Stimulated activated CD4-positive, alpha-beta T cell treated with anti-CD3 and anti-CD28 coated beads, Interleukin-15, amount 100 ng/mL, for 1 hour (primary cell): Measurements from ENCODE around the gene SRP72.
"Not testable (repeated sequence)": the region's sequence is repeated elsewhere in the genome, so short reads cannot be mapped to it uniquely, and the experiment has no call there.

ENCODE experiments used
- DNase-seq, 2 donors: peaks; one replicate each; pipeline ENCODE4 v3.0.0-alpha.2; 2020; ENCODE audit warnings: low read depth in 1 of 2, low spot score in 1 of 2

Gene SRP72

DNA sequence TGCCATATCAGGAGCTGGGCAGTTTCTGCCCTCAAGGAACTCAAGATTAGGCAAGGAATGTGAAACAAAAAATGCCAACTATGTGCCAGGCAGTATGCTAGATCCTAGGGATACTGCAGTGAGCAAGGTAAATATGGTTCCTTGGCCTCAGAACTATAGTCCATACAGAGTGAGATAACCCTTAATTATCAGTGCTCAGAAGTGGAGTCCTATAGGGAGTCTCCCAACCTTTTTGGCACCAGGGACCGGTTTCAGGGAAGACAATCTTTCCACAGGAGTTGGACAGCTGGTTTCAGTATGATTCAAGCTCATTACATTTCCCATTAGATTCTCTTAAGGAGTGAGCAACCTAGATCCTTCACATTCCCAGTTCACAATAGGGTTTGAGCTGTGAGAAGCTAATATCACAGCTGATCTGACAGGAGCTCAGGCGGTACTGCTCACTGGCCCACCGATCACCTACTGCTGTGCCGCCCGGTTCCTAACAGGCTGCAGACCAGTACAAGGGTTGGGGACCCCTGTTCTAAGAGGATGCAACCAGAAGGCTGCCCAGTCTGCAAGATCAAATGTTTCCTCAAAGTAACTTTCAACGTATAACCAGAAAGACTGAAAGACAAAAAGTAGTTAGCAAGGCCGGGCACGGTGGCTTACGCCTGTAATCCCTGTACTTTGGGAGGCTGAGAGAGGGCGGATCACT lies 1.7 kb upstream of the SRP72 start:
- no peak for DNase-seq

DNA sequence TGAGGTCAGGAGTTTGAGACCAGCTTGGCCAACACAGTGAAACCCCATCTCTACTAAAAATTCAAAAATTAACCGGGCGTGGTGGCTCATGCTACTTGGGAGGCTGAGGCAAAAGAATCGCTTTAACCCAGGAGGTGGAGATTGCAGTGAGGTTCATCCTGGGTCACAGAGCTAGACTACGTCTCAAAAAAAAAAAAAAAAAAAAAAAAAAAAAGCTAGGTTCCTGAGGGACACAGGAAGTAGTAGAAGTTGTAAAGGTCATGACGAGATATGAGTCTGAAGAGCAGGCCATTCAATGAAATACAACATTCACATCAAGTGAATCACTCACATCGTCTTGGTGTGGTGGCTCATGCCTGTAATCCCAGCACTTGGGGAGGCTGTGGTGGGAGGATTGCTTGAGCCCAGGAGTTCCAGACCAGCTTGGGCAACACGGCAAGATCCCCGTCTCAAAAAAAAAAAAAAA lies 1.1 kb upstream of the SRP72 start:
- DNase-seq: not testable (repeated sequence)

- DNase-seq: no peak
Measured at GRCh38 chr4:56466910-56467283, 520 bp upstream of the SRP72 start.

- DNase-seq: peak in 1 of 2 donors; percentile 9
Measured at GRCh38 chr4:56468097-56468422, 643 bp downstream of the SRP72 start.

DNA sequence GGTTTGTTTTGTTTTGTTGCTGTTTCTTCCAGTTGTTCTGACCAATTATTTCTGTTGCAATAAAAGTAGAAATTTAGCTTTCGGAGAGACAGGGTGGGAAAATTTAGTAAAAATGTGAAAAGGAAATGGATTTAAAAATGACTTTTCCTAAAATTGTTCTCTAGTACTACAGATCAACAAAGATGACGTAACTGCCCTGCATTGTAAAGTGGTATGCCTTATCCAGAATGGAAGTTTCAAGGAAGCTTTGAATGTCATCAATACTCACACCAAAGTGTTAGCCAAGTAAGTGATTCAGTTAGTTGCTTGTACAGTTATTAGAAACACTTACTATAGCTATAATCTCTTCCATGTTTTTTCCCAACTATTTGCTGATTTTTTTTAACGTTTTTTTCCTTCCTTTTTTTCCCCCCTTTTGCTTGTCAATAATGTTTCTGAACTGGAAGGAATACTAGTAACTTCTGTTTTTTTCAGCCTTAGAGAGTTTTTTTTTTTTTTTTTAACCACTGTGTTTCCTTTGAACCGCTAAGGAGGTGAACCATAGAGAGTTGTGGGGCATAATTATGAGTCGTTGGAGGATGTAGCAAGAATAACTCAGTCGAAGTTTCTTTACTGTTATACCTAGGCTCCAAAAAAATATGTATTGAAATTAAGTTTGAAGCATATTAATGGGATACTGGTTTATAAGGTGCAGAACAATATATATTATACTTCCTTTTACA lies 2.2 kb downstream of the SRP72 start:
- no peak for DNase-seq

DNA sequence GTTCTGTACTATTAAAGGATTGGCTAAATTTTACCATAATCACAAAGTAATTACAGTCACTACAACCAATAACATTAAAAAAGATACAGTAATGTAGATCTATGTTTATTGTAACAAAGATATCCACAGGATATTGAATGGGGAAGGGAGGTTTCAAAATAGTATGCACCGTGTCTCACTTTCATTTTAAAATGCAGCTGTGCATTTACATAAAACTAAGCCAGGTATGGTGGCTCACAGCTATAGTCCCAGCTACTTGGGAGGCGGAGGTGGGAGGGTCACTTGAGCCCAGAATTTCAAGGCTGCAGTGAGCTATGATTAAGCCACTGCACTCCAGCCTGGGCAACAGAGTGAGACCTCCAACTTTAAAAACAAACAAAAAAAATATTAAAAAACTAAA lies 8.5 kb downstream of the SRP72 start:
- no peak for DNase-seq

DNA sequence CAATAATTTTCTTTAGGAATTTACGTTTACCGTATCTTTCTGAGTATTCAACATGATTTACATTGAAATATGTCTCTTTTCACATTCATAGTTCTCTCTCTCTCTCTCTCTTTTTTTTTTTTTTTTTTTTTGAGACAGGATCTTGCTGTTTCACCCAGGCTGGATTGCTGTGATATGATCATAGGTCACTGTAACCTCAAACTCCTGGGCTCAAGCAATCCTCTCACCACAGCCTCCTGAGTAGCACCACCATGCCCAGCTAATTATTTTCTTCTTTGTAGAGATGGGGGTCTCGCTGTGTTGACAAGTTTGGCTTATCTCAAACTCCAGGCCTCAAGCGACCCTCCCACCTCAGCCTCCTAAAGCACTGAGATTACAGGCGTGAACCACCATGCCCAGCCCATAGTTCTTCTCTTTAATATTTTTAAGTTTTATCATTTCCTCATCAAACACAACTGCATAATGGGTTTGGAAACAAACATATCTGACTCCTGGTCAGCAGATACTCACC lies 9.8 kb downstream of the SRP72 start:
- no peak for DNase-seq

GRCh38 chr4:56480691-56481090 lies 13.3 kb downstream of the SRP72 start:
- DNase-seq: no peak

GRCh38 chr4:56496241-56496640 lies 28.8 kb downstream of the SRP72 start:
- DNase-seq: no peak

DNA sequence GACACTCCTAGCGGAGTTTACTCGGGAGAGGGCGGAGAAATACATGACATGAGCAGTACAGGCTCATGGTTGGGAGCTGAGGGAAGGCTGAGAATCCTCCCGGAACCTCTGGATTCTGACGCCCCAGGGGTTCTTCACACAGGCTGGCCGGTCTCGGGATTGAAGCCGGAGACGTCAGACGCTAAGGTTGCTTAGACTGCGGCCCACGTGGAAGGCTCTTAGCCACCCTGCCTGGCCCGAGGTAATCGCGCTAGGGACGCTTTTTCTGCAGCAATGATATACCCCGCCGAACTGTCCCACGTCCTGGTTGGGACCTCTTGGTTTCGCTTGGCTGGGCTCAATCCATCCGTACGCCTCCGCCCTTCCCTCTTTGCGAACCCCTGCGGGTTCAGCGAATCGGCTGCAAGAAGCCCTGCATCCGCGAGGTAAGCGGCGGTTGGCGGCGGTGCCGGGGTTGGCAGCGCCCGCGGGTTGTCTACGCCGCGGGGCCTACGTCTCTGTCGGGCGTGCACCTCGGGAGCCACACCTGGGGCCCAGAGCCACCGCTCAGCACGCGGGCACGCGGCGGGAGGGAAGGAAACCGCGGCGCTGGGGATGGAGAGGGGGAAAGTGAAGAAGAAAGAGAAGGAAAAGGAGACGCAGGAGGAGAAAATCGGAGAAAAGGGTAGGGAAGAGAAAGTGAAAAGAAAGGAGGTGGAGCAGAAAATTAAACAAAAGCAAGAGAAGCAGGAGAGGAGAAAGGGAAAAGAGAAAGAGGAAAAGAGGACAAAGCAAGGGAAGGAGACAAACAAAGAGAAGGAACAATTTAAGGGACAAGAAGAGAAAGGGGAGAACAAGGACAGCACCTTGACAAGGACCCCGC lies 38.1 kb downstream of the SRP72 start, which contains the start of gene ARL9:
ARL9 (plus strand) TSS at position 523 of the 862 bp plus-strand sequence; CDS start at position 595, 72 bp downstream.
- DNase-seq: peak; percentile 36 to 40

- DNase-seq: no peak
Measured at GRCh38 chr4:56511098-56511497, 43.7 kb downstream of the SRP72 start.

- DNase-seq: no peak
Measured at GRCh38 chr4:56512166-56512565, 44.7 kb downstream of the SRP72 start.

GRCh38 chr4:56513517-56513916 lies 46.1 kb downstream of the SRP72 start:
- no peak for DNase-seq

DNA sequence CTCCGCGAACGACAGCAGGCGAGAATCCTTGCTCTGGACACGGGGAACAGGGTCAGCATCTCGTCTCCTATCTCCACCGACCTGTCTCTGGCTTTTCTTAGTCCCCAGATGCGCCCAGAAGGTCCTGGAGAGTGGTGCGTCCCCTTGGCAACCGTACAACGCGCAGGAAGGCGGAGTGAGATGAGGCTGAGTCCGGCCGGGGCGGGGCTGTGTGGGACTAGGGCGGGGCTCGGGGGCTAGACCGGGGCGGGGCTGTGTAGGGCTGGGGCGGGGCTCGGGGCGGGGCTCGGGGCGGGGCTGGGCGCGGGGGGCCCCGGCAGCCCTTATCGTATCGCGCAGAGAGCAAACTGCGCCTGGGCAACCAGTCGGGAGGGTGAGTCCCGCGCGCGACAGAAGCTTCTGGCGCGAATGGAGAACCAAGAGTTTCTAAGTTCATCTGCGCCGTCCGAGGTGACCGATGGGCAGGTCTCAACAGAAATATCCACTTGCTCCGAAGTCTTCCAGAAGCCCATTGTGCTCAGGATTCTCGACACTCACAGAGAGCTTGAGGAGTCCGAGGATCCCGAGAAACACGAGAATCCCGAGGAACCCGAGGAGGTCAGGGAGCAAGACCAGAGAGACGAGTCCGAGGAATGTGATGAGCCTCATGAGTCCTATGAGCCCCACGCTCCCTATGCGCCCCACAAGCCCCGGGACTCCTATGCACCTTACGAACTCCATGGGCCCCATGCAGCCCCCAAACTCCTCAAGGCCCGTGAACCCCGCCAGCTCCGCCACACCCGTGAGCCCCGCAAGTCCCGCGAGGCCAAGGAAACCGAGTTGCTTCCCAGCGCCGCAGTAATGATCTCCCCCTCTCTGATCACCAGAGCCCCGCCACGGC lies 63.1 kb downstream of the SRP72 start:
- peak; percentile 53 to 70 for DNase-seq

DNA sequence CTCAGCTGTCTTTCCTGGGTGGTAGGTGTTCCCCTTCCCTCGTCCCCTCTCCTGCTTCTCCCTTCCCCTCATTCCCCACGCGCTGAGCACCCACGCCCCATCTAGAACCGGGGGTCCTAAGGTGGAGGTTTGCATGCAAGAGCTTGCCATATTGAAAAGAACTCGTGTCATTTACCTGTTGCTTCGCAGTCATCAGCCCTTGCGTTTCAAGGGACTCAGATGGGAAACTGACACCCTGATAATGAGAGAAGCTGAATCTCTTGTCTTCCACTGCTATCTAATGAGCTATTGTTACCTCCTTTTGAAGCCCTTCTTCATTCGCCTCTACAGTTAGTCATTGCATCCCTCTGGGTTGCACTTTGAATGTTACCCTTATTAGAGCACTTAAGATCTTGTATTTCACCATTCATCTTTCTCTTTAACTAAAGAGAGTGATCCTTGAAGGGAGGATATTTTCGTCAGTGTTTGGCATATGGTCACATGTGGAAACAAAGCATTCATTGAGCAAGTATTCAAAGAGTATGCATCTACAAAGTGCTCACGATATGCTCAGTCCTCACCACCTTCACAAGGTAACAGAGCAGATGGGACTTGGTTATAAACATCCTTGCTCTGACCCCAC lies 63.8 kb downstream of the SRP72 start:
- DNase-seq: no peak

DNA sequence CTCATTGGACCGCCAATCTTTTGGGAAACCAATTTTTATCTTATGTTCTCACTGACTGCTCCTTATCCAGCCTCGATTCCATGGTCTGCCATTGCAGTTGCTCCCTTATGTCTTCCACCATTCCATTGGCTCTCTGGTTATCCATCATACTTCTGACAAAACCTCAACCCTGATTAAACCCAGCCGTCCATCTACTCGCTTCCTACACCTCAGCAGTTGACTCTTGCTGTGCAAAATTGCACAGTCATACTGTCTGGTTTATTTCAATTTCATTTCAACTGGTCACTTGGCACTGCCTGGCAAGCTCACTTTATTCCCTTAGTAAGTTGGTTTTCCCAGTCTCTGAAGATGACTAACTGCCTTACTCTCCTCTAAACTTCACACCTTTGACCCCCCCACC lies 64.4 kb downstream of the SRP72 start:
- no peak for DNase-seq

GRCh38 chr4:56532239-56532638 lies 64.8 kb downstream of the SRP72 start:
- DNase-seq: no peak

- DNase-seq: no peak
Measured at GRCh38 chr4:56535915-56536314, 68.5 kb downstream of the SRP72 start.

DNA sequence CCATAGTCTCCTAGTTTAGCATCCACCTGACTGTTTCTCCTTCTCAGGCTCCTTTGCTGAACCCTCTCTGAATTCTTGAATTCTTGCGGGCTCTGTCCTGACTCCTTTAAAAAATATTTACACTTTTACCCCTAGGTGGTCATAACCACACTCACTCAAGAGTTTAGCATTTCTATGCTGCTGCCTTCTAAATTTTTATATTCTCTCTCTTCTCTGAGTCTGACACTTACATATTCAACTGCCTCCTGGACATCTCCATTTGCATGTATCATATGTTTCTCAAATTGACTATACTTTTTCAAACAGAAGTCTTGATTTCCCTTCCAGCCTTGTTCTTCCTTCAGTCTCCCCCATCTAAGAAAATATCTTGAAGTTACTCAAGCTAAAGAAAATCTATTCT lies 69.7 kb downstream of the SRP72 start:
- no peak for DNase-seq

GRCh38 chr4:56540826-56541225 lies 73.4 kb downstream of the SRP72 start:
- no peak for DNase-seq
